PC-9 (cell line): ENCODE results near the gene PRKRIP1.

Source experiments
- EZH2 ChIP-seq: fragments of 200-600 bp; sonication (generic); IDR thresholded peaks from 2 replicates; pipeline ENCODE4 v1.8.0; 2017; ENCODE audit warnings: antibody characterized with exemption, low read depth
- TF ChIP-seq, protein P1 (sequence below): fragments of 200-600 bp; sonication (generic); conservative IDR thresholded peaks from 2 replicates; pipeline ENCODE4 v1.6.1; 2017; ENCODE audit warnings: mixed run types, antibody characterized with exemption, mild to moderate bottlenecking, moderate library complexity

DNA sequence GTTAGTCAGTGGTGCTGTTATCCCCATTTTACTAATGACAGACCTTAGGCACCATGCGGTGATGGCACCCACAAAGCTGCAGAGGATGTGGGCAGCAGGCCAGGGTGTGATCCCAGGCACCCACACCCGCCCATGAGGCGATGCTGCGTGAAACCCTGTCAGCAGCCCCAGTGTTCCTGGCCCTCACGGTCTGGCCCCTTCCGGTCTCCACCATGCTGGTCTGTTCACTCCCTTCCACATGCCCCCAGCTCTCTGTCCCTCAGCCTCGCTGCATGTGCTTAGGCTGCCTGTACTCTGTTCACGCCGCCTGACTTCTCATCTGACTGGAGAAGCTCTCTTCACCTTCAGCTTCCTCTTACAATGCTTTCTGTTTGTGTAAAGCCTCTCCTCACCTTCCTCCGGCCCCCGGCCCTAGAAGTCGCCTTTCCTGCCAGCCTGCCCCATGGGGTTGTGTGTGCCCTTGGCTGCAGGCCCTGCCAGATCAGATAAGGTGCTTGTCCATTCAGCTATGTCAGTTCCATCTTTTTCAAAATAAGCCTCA, 19.6 kb downstream of the PRKRIP1 start:
- TF ChIP-seq, protein P1, sequence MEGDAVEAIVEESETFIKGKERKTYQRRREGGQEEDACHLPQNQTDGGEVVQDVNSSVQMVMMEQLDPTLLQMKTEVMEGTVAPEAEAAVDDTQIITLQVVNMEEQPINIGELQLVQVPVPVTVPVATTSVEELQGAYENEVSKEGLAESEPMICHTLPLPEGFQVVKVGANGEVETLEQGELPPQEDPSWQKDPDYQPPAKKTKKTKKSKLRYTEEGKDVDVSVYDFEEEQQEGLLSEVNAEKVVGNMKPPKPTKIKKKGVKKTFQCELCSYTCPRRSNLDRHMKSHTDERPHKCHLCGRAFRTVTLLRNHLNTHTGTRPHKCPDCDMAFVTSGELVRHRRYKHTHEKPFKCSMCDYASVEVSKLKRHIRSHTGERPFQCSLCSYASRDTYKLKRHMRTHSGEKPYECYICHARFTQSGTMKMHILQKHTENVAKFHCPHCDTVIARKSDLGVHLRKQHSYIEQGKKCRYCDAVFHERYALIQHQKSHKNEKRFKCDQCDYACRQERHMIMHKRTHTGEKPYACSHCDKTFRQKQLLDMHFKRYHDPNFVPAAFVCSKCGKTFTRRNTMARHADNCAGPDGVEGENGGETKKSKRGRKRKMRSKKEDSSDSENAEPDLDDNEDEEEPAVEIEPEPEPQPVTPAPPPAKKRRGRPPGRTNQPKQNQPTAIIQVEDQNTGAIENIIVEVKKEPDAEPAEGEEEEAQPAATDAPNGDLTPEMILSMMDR, result no peak
- no peak for TF ChIP-seq EZH2
